Astrocyte (in vitro differentiated cells and primary cell): Measurements from ENCODE around the gene RAB8A. TPM values are rescaled to one million over a fixed set of nuclear protein-coding genes. Genes with fewer than 3 reads are reported as not detected.

Experiments used
- DNase-seq: peaks from one replicate; pipeline ENCODE4 v3.0.0-alpha.2; 2010; ENCODE audit warnings: low read depth
- FAIRE-seq: peaks from 2 replicates; lab custom pipeline; 2011; peaks lifted over from hg19 to GRCh38; lab: Jason Lieb, UNC
- H2AFZ ChIP-seq: 2 replicates; pipeline ENCODE4 v1.6.0; 2012; ENCODE audit warnings: low read depth, low read length, inconsistent platforms
- H3K27ac ChIP-seq: 2 replicates; pipeline ENCODE4 v1.5.1; 2011; ENCODE audit warnings: low read depth, low read length, inconsistent platforms
- H3K27me3 ChIP-seq: 2 replicates; pipeline ENCODE4 v1.6.0; 2011; ENCODE audit warnings: low read length, inconsistent platforms; ENCODE audit not compliant: insufficient read depth
- H3K36me3 ChIP-seq: 2 replicates; pipeline ENCODE4 v1.5.1; 2011; ENCODE audit warnings: low read length, inconsistent platforms; ENCODE audit not compliant: insufficient read depth
- H3K4me1 ChIP-seq: 2 replicates; pipeline ENCODE4 v1.5.1; 2011; ENCODE audit warnings: low read length, inconsistent platforms; ENCODE audit not compliant: insufficient read depth
- H3K4me2 ChIP-seq: 2 replicates; pipeline ENCODE4 v1.6.0; 2012; ENCODE audit warnings: low read length, inconsistent platforms
- H3K4me3 ChIP-seq: 2 replicates; pipeline ENCODE4 v1.5.1; 2011; ENCODE audit warnings: low read depth, mild to moderate bottlenecking, low read length, inconsistent platforms; ENCODE audit not compliant: insufficient read depth
- H3K79me2 ChIP-seq: 2 replicates; pipeline ENCODE4 v1.6.0; 2012; ENCODE audit warnings: mild to moderate bottlenecking, low read length, inconsistent platforms; ENCODE audit not compliant: insufficient read depth
- H3K9ac ChIP-seq: 2 replicates; pipeline ENCODE4 v1.6.0; 2012; ENCODE audit warnings: mild to moderate bottlenecking, low read length, inconsistent platforms
- H3K9me3 ChIP-seq: 2 replicates; pipeline ENCODE4 v1.5.1; 2012; ENCODE audit warnings: low read depth, mild to moderate bottlenecking, low read length, inconsistent platforms; ENCODE audit not compliant: insufficient read depth
- H4K20me1 ChIP-seq: 2 replicates; pipeline ENCODE4 v1.6.0; 2012; ENCODE audit warnings: low read length, inconsistent platforms; ENCODE audit not compliant: insufficient read depth
- H3K27ac Mint-ChIP-seq: one replicate; pipeline ENCODE4 v1.8.0; 2021; ENCODE audit warnings: mild to moderate bottlenecking, mixed read lengths; ENCODE audit not compliant: unreplicated experiment
- H3K27me3 Mint-ChIP-seq: one replicate; pipeline ENCODE4 v1.8.0; 2021; ENCODE audit warnings: low read depth, mixed read lengths; ENCODE audit not compliant: unreplicated experiment
- H3K36me3 Mint-ChIP-seq: one replicate; pipeline ENCODE4 v1.8.0; 2021; ENCODE audit warnings: low read depth, mixed read lengths; ENCODE audit not compliant: unreplicated experiment
- H3K4me1 Mint-ChIP-seq: one replicate; pipeline ENCODE4 v1.8.0; 2021; ENCODE audit warnings: low read depth, mixed read lengths; ENCODE audit not compliant: unreplicated experiment
- H3K4me3 Mint-ChIP-seq: one replicate; pipeline ENCODE4 v1.8.0; 2021; ENCODE audit warnings: mild to moderate bottlenecking, moderate library complexity, mixed read lengths; ENCODE audit not compliant: unreplicated experiment
- H3K9me3 Mint-ChIP-seq: one replicate; pipeline ENCODE4 v1.8.0; 2021; ENCODE audit warnings: mild to moderate bottlenecking, mixed read lengths; ENCODE audit not compliant: unreplicated experiment
- EZH2 ChIP-seq: IDR thresholded peaks from 2 replicates; pipeline ENCODE4 v1.6.1; 2012; ENCODE audit warnings: mild to moderate bottlenecking, low read length, inconsistent platforms; ENCODE audit not compliant: insufficient read depth
- total RNA-seq: library from RNA; stranded (reverse); gene quantifications from 2 replicates; pipeline ENCODE4 v1.2.1, GENCODE V29; 2021
- TF ChIP-seq, protein P1 (sequence below): IDR thresholded peaks from 2 replicates; pipeline ENCODE4 v1.5.1; 2011; ENCODE audit warnings: low read depth, mild to moderate bottlenecking, inconsistent platforms, low read length, moderate library complexity; ENCODE audit not compliant: insufficient read depth

Gene RAB8A
- total RNA-seq, 1 donor from 2014 or later = 80.5 TPM

DNA sequence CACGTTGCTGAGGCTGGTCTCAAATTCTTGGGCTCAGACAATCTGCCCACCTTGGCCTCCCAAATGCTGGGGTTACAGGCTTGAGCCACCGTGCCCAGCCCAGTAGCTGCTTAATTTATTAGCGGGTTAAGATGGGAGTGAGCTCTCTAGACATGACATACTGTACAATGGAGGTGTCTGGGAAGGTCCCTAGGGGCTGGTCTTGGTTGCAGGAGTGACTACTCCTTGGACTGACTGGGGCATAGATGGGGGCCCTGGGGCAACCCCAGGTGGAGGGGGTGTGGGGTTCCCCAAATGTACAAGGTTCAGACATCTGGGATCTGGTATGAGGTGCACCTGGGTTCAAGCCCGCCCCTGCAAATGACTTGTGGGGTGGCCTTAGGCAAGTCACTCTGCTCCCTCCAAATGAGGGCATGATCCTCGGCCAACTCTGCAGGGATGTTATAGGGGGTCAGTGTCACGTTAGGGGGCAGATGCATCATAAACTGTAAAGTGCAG is 48.8 kb downstream of the RAB8A start:
- H3K4me1 Mint-ChIP-seq = peaks cover 6% of the 10 kb centered on the region
- Histone ChIP-seq H3K4me1 (peaks cover 8% of the 10 kb centered on the region), H3K79me2 (no peaks in the 10 kb centered on the region), H3K27ac (no peak overlapping the region), H3K4me2 (peak overlapping the region; percentile 77), H3K9me3 (no peaks in the 10 kb centered on the region), H3K4me3 (no peak overlapping the region), H3K36me3 (no peaks in the 10 kb centered on the region), H4K20me1 (no peaks in the 10 kb centered on the region), H2AFZ (no peak overlapping the region), H3K27me3 (no peaks in the 10 kb centered on the region), H3K9ac (no peak overlapping the region)
- H3K36me3 Mint-ChIP-seq = no peaks in the 10 kb centered on the region
- no peak overlapping the region for H3K27ac Mint-ChIP-seq
- FAIRE-seq (no peak), DNase-seq (no peak)
- H3K4me3 Mint-ChIP-seq = no peak overlapping the region
- no peak for TF ChIP-seq EZH2
- TF ChIP-seq, protein P1, sequence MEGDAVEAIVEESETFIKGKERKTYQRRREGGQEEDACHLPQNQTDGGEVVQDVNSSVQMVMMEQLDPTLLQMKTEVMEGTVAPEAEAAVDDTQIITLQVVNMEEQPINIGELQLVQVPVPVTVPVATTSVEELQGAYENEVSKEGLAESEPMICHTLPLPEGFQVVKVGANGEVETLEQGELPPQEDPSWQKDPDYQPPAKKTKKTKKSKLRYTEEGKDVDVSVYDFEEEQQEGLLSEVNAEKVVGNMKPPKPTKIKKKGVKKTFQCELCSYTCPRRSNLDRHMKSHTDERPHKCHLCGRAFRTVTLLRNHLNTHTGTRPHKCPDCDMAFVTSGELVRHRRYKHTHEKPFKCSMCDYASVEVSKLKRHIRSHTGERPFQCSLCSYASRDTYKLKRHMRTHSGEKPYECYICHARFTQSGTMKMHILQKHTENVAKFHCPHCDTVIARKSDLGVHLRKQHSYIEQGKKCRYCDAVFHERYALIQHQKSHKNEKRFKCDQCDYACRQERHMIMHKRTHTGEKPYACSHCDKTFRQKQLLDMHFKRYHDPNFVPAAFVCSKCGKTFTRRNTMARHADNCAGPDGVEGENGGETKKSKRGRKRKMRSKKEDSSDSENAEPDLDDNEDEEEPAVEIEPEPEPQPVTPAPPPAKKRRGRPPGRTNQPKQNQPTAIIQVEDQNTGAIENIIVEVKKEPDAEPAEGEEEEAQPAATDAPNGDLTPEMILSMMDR = no peak
- H3K9me3 Mint-ChIP-seq = no peaks in the 10 kb centered on the region
- H3K27me3 Mint-ChIP-seq = peaks cover 20% of the 10 kb centered on the region

DNA sequence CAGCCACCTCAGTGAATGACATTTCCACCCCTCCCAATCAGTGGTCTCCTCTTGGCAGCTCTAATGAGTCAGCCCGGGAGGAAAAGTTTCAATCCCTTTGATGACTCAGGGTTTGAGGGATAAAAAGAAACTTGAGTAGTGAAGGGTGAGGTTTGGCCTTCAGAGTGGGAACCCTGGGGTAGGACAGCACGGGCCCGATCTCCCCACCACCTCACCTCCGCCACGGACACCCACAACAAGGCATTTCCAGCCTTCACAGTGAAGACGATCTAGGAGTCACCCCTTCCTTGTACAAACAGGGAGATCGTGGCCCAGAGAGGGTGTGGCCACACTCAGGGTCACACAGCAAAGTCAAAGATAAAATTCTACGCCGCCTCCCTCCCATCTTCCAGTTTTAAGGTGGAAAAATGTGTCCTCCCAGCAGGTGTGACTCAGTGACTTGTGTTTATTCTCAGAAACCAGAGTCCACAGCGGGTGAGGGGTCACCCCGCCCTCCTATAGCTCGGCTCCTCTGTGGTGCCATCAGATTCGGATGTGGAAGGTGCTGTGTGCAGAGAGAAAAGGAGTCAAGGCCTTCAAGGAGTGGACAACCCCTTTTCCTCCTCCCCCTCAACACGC is 49.4 kb downstream of the RAB8A start:
- peak overlapping the region; percentile 58 for H3K9ac ChIP-seq
- no peaks in the 10 kb centered on the region for H3K9me3 ChIP-seq
- H3K79me2 ChIP-seq = no peaks in the 10 kb centered on the region
- H3K9me3 Mint-ChIP-seq = no peaks in the 10 kb centered on the region
- H3K36me3 ChIP-seq = no peaks in the 10 kb centered on the region
- no peaks in the 10 kb centered on the region for H3K27me3 ChIP-seq
- peaks cover 8% of the 10 kb centered on the region for H3K4me1 ChIP-seq
- H3K4me3 ChIP-seq = peak overlapping the region; percentile 19
- peaks cover 19% of the 10 kb centered on the region for H3K27me3 Mint-ChIP-seq
- H3K27ac ChIP-seq = peak overlapping the region; percentile 67
- H2AFZ ChIP-seq = peak overlapping the region; percentile 61
- H3K27ac Mint-ChIP-seq = peak overlapping the region; percentile 66
- DNase-seq = peak; percentile 74
- no peaks in the 10 kb centered on the region for H4K20me1 ChIP-seq
- TF ChIP-seq, protein P1 = no peak
- no peak for TF ChIP-seq EZH2
- H3K4me3 Mint-ChIP-seq = no peak overlapping the region
- peaks cover 6% of the 10 kb centered on the region for H3K4me1 Mint-ChIP-seq
- peak; percentile 13 for FAIRE-seq
- no peaks in the 10 kb centered on the region for H3K36me3 Mint-ChIP-seq
- peak overlapping the region; percentile 77 for H3K4me2 ChIP-seq

DNA sequence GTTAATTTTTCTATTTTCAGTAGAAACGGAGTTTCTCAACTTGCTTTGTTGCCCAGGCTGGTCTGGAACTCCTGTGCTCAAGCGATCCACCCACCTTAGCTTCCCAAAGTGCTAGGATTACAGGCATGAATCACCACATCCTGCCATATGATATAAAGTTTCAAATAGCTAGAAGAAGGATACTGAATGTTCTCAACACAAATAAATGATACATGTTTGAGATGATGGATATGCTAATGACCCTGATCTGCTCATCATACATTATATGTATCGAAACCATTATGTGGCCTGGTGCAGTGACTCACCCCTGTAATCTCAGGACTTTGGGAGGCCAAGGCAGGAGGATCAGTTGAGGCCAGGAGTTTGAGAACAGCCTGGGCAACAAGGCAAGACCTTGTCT is 50.2 kb downstream of the RAB8A start:
- peak overlapping the region; percentile 67 for H3K27ac ChIP-seq
- no peak overlapping the region for H3K9ac ChIP-seq
- Mint-ChIP-seq H3K4me3 (no peak overlapping the region), H3K36me3 (no peaks in the 10 kb centered on the region), H3K27ac (peak overlapping the region; percentile 47), H3K27me3 (peaks cover 16% of the 10 kb centered on the region), H3K9me3 (no peaks in the 10 kb centered on the region), H3K4me1 (peaks cover 6% of the 10 kb centered on the region)
- DNase-seq (peak; percentile 69), FAIRE-seq (no peak)
- H2AFZ ChIP-seq = no peak overlapping the region
- H3K9me3 ChIP-seq = no peaks in the 10 kb centered on the region
- H3K4me2 ChIP-seq = peak overlapping the region; percentile 3
- no peaks in the 10 kb centered on the region for H3K27me3 ChIP-seq
- H4K20me1 ChIP-seq = no peaks in the 10 kb centered on the region
- no peak overlapping the region for H3K4me3 ChIP-seq
- H3K4me1 ChIP-seq = peaks cover 8% of the 10 kb centered on the region
- TF ChIP-seq EZH2 = no peak
- TF ChIP-seq, protein P1 = no peak
- H3K36me3 ChIP-seq = no peaks in the 10 kb centered on the region
- H3K79me2 ChIP-seq = no peaks in the 10 kb centered on the region
